H1 (cell line): ENCODE data around the gene SATB2. TPM values are rescaled to one million over a fixed set of nuclear protein-coding genes. Genes with fewer than 3 reads are reported as not detected.

Experiments
- CTCF ChIA-PET: fragments of 300-600 bp; sonication (Branson Sonifier 250); formaldehyde crosslinking; loops from one replicate; lab custom pipeline; 2021; ENCODE audit not compliant: partially characterized antibody; lab: Charles Lee
- POLR2A ChIA-PET: fragments of 300-600 bp; sonication (Branson Sonifier 250); formaldehyde crosslinking; loops from one replicate; lab custom pipeline; 2021; ENCODE audit warnings: inconsistent platforms; ENCODE audit not compliant: partially characterized antibody; lab: Charles Lee
- DNase-seq, 2 experiments: peaks; one replicate each; pipeline versions ENCODE4 v3.0.0 to v3.0.0-alpha.2; 2010 to 2022; ENCODE audit warnings: low spot score in 2 of 2, low read depth in 1 of 2, mixed read lengths in 1 of 2
- FAIRE-seq: peaks from 2 replicates; lab custom pipeline; 2011; peaks lifted over from hg19 to GRCh38; lab: Jason Lieb, UNC
- H2AFZ ChIP-seq: 2 replicates; pipeline ENCODE4 v1.8.1; 2012; ENCODE audit warnings: low read length, inconsistent platforms
- H2AK5ac ChIP-seq: 2 replicates; pipeline ENCODE4 v1.6.1; 2013; ENCODE audit warnings: low read depth, low read length
- H2BK120ac ChIP-seq: replicated peaks from 2 replicates; pipeline ENCODE3; 2013; ENCODE audit warnings: low read depth, low read length, inconsistent platforms
- H2BK12ac ChIP-seq: 2 replicates; pipeline ENCODE4 v1.6.1; 2013; ENCODE audit warnings: low read depth, low read length
- H2BK15ac ChIP-seq: 2 replicates; pipeline ENCODE4 v1.6.1; 2013; ENCODE audit warnings: low read length
- H2BK20ac ChIP-seq: 2 replicates; pipeline ENCODE4 v1.6.1; 2013; ENCODE audit warnings: low read length
- H2BK5ac ChIP-seq: 2 replicates; pipeline ENCODE4 v1.6.1; 2013; ENCODE audit warnings: low read depth, low read length
- H3K14ac ChIP-seq: 2 replicates; pipeline ENCODE4 v1.6.1; 2013; ENCODE audit warnings: inconsistent platforms; ENCODE audit not compliant: insufficient read length
- H3K18ac ChIP-seq: 2 replicates; pipeline ENCODE4 v1.6.1; 2013; ENCODE audit warnings: low read length; ENCODE audit errors: extremely low read depth
- H3K23ac ChIP-seq: 2 replicates; pipeline ENCODE4 v1.6.1; 2013; ENCODE audit warnings: inconsistent platforms; ENCODE audit not compliant: insufficient read length
- H3K23me2 ChIP-seq: 2 replicates; pipeline ENCODE4 v1.6.1; 2013; ENCODE audit warnings: low read depth, low read length
- H3K27ac ChIP-seq: 2 replicates; pipeline ENCODE4 v1.6.1; 2011; ENCODE audit warnings: low read depth, low read length, inconsistent platforms
- H3K27me3 ChIP-seq, 4 experiments: replicated peaks in 1 of 4; 1 replicate in 1 of 4; 2 replicates in 3 of 4; pipeline versions ENCODE4 v1.6.1 to v1.8.1; 2011 to 2013; ENCODE audit warnings: low read length in 3 of 4, mild to moderate bottlenecking in 3 of 4, inconsistent platforms in 2 of 4, mixed read lengths in 2 of 4, moderate library complexity in 1 of 4; ENCODE audit not compliant: control insufficient read depth in 3 of 4, insufficient read depth in 3 of 4; ENCODE audit errors: extremely low read depth in 1 of 4
- H3K36me3 ChIP-seq, 4 experiments: 2 replicates each; pipeline versions ENCODE4 v1.6.1 to v1.8.1; 2011 to 2013; ENCODE audit warnings: mild to moderate bottlenecking in 4 of 4, low read length in 3 of 4, moderate library complexity in 2 of 4, control low read depth in 1 of 4, inconsistent platforms in 1 of 4; ENCODE audit not compliant: insufficient read depth in 4 of 4, control insufficient read depth in 2 of 4
- H3K4ac ChIP-seq: replicated peaks from 2 replicates; pipeline ENCODE3; 2013; ENCODE audit warnings: low read length, low read depth, mixed read lengths, inconsistent platforms; ENCODE audit not compliant: insufficient read length
- H3K4me1 ChIP-seq, 4 experiments: replicated peaks in 1 of 4; 1 replicate in 1 of 4; 2 replicates in 3 of 4; pipeline versions ENCODE4 v1.6.1 to v1.8.1; 2011 to 2013; ENCODE audit warnings: low read length in 3 of 4, inconsistent platforms in 2 of 4, mixed read lengths in 1 of 4; ENCODE audit not compliant: insufficient read depth in 4 of 4, control insufficient read depth in 3 of 4
- H3K4me2 ChIP-seq, 2 experiments: 2 replicates each; pipeline versions ENCODE4 v1.6.1 to v1.8.1; 2011 to 2013; ENCODE audit warnings: low read depth in 2 of 2, low read length in 2 of 2, control low read depth in 1 of 2, inconsistent platforms in 1 of 2, mild to moderate bottlenecking in 1 of 2; ENCODE audit not compliant: insufficient read depth in 1 of 2
- H3K4me3 ChIP-seq, 4 experiments: fragments of 200-600, 300-600 bp in 1 of 4; sonication (generic), shearing (Covaris generic), sonication (Bioruptor Twin) in 1 of 4; 2 replicates each; pipeline versions ENCODE4 v1.5.1 to v1.8.1; 2011 to 2016; ENCODE audit warnings: low read length in 4 of 4, low read depth in 3 of 4, control low read depth in 2 of 4, inconsistent platforms in 2 of 4, mild to moderate bottlenecking in 2 of 4, mixed read lengths in 1 of 4, moderate library complexity in 1 of 4; ENCODE audit not compliant: insufficient read depth in 2 of 4; ENCODE audit errors: extremely low read depth in 1 of 4
- H3K56ac ChIP-seq: replicated peaks from 2 replicates; pipeline ENCODE3; 2013; ENCODE audit warnings: low read depth, mild to moderate bottlenecking, mixed read lengths, low read length, inconsistent platforms; ENCODE audit not compliant: insufficient read length
- H3K79me1 ChIP-seq: 2 replicates; pipeline ENCODE4 v1.6.1; 2013; ENCODE audit warnings: low read depth, low read length, control low read depth
- H3K79me2 ChIP-seq, 2 experiments: 2 replicates each; pipeline versions ENCODE4 v1.6.1 to v1.8.1; 2012 to 2013; ENCODE audit warnings: low read length in 2 of 2, mild to moderate bottlenecking in 2 of 2, inconsistent platforms in 1 of 2; ENCODE audit not compliant: insufficient read depth in 2 of 2, control insufficient read depth in 1 of 2
- H3K9ac ChIP-seq, 4 experiments: replicated peaks in 1 of 4; 1 replicate in 1 of 4; 2 replicates in 3 of 4; pipeline versions ENCODE4 v1.6.1 to v1.8.1; 2011 to 2013; ENCODE audit warnings: low read depth in 3 of 4, low read length in 3 of 4, control low read depth in 2 of 4, mild to moderate bottlenecking in 2 of 4, moderate library complexity in 2 of 4, inconsistent platforms in 1 of 4; ENCODE audit errors: extremely low read depth in 1 of 4
- H3K9me3 ChIP-seq, 2 experiments: 2 replicates each; pipeline versions ENCODE4 v1.6.1 to v1.8.1; 2012 to 2013; ENCODE audit warnings: mild to moderate bottlenecking in 2 of 2, moderate library complexity in 2 of 2, control low read depth in 1 of 2, inconsistent platforms in 1 of 2, low read depth in 1 of 2, low read length in 1 of 2, mixed read lengths in 1 of 2; ENCODE audit not compliant: insufficient read depth in 2 of 2
- H4K20me1 ChIP-seq, 2 experiments: replicated peaks in 1 of 2; 2 replicates each; pipeline versions ENCODE3 to v1.8.1; 2011 to 2013; ENCODE audit warnings: inconsistent platforms in 2 of 2, low read length in 2 of 2, mild to moderate bottlenecking in 1 of 2; ENCODE audit not compliant: insufficient read depth in 2 of 2, control insufficient read depth in 1 of 2
- H4K5ac ChIP-seq: 2 replicates; pipeline ENCODE4 v1.6.1; 2013; ENCODE audit warnings: low read length, low read depth, mixed read lengths, inconsistent platforms; ENCODE audit not compliant: insufficient read length
- H4K8ac ChIP-seq: 2 replicates; pipeline ENCODE4 v1.8.0; 2013; ENCODE audit warnings: mild to moderate bottlenecking, moderate library complexity, low read length, inconsistent platforms; ENCODE audit not compliant: insufficient read depth; ENCODE audit errors: extremely low read depth
- H4K91ac ChIP-seq: replicated peaks from 2 replicates; pipeline ENCODE3; 2013; ENCODE audit warnings: low read length, mixed read lengths, inconsistent platforms; ENCODE audit not compliant: insufficient read length
- KDM1A ChIP-seq: fragments of 200-600, 300-600 bp; sonication (generic); IDR thresholded peaks from 2 replicates; pipeline ENCODE4 v1.7.1; 2016; ENCODE audit warnings: mild to moderate bottlenecking, low read length, borderline replicate concordance
- NANOG ChIP-seq: IDR thresholded peaks from 2 replicates; pipeline ENCODE4 v1.6.1; 2011; ENCODE audit warnings: low read length, low read depth, mild to moderate bottlenecking, inconsistent platforms; ENCODE audit not compliant: insufficient read depth, poor library complexity, severe bottlenecking
- YY1 ChIP-seq: IDR thresholded peaks from 2 replicates; pipeline ENCODE4 v1.6.1; 2011; ENCODE audit warnings: low read depth, mild to moderate bottlenecking, low read length
- WGBS, 2 experiments: shearing (Covaris generic) in 1 of 2; methylation state at CpG; one replicate each; pipeline versions ENCODE4 v1.1.6 to v1.1.7; 2013 to 2015; ENCODE audit warnings: low lambda C conversion rate in 2 of 2, mixed read lengths in 2 of 2, inconsistent platforms in 1 of 2, low coverage in 1 of 2, missing lambda C conversion rate in 1 of 2; ENCODE audit not compliant: insufficient replicate concordance in 2 of 2, insufficient coverage in 1 of 2, insufficient read length in 1 of 2; ENCODE audit errors: extremely low coverage in 1 of 2, missing lambda C conversion rate in 1 of 2; 5-methylcytosine and 5-hydroxymethylcytosine counted together
- polyA plus RNA-seq, 7 experiments: library from polyadenylated mRNA; depleted of rRNA in 3 of 7; stranded (reverse) in 5 of 7; unstranded in 2 of 7; fragments of >200 nt in 5 of 7; fragments of 200-250 nt in 2 of 7; gene quantifications; 1 replicate in 5 of 7; 2 replicates in 1 of 7; 4 replicates in 1 of 7; pipeline versions ENCODE4 v1.2.1 to v1.2.3, GENCODE V29; 2011 to 2013; ENCODE audit warnings: missing spikeins in 2 of 7, mixed read lengths in 2 of 7
- total RNA-seq: library from RNA; stranded (reverse); fragmentation: NEBNext Ultra II Directional; extraction: Animal tissue kit (Norgen Biotek cat#: 25700); gene quantifications from 2 replicates; pipeline ENCODE4 v1.2.1, GENCODE V29; 2021

The SATB2 gene
- total and polyA plus RNA-seq, 2 of the 8 experiments (the other 6 are each of a cell fraction or from before 2014, with no cell fraction given) = 1.3 to 5.7 TPM

GRCh38 chr2:199409759-199410529 is 47.8 kb downstream of the SATB2 start:
- Histone ChIP-seq H3K4me2 (no peak overlapping the region), H2AFZ (no peak overlapping the region), H4K8ac (no peak overlapping the region), H3K4ac (no peak overlapping the region), H3K4me1 (peaks cover 0 to 5% (median 3%) of the 10 kb centered on the region in 4 experiments; a peak in 3 of 7 replicates), H3K27me3 (no peaks in the 10 kb centered on the region), H2AK5ac (no peak overlapping the region), H3K79me2 (no peaks in the 10 kb centered on the region), H2BK15ac (no peak overlapping the region), H4K91ac (no peak overlapping the region), H4K5ac (no peak overlapping the region), H2BK20ac (no peak overlapping the region), H3K56ac (no peak overlapping the region), H3K18ac (no peak overlapping the region), H3K9ac (no peak overlapping the region), H2BK5ac (no peak overlapping the region), H3K79me1 (no peaks in the 10 kb centered on the region), H2BK120ac (no peak overlapping the region), H3K27ac (no peak overlapping the region), H3K9me3 (no peaks in the 10 kb centered on the region), H3K36me3 (no peaks in the 10 kb centered on the region), H2BK12ac (no peak overlapping the region; the same call in 1 of the 2 replicates), H3K14ac (no peak overlapping the region), H3K23me2 (no peaks in the 10 kb centered on the region), H3K4me3 (no peak overlapping the region), H3K23ac (no peak overlapping the region), H4K20me1 (no peaks in the 10 kb centered on the region)
- DNase-seq (no peak), FAIRE-seq (no peak)
- no peak for TF ChIP-seq KDM1A
- TF ChIP-seq YY1 = 0 out of 2 replicates have a peak, but pooled peaks have one; percentile 19
- no peak for TF ChIP-seq NANOG
- WGBS, 2 experiments = 66% methylated on average over 4 of the region's 4 CpGs; no CpG with 5 or more reads in 1 of the 2 experiments
- POLR2A ChIA-PET = interaction anchor here (0.5 to 0.6 kb wide), 2 partner anchors 22 to 179 kb away, joined by 3 read pairs; no protein-coding TSS in a partner anchor
- CTCF ChIA-PET = interaction anchor here (1.5 kb wide), 2 partner anchors 57 to 79 kb away, joined by 5 to 6 read pairs; no protein-coding TSS in a partner anchor
